HUES48 (cell line): ENCODE results near the gene CTDSP2.

Experiments used
- H3K27ac ChIP-seq: one replicate; pipeline ENCODE4 v1.7.0; 2013; ENCODE audit warnings: low read depth, low read length, inconsistent platforms
- H3K27me3 ChIP-seq: 2 replicates; pipeline ENCODE4 v1.6.1; 2013; ENCODE audit warnings: mild to moderate bottlenecking, low read length; ENCODE audit not compliant: control insufficient read depth, insufficient read depth
- H3K36me3 ChIP-seq: 2 replicates; pipeline ENCODE4 v1.6.1; 2013; ENCODE audit warnings: low read length; ENCODE audit not compliant: control insufficient read depth, insufficient read depth
- H3K4me1 ChIP-seq: 2 replicates; pipeline ENCODE4 v1.6.1; 2013; ENCODE audit warnings: mild to moderate bottlenecking, low read length; ENCODE audit not compliant: control insufficient read depth, insufficient read depth
- H3K4me3 ChIP-seq: 2 replicates; pipeline ENCODE4 v1.5.1; 2013; ENCODE audit warnings: mild to moderate bottlenecking, low read depth, low read length
- H3K9ac ChIP-seq: 2 replicates; pipeline ENCODE4 v1.6.1; 2013; ENCODE audit warnings: mild to moderate bottlenecking, low read depth, low read length, moderate library complexity
- H3K9me3 ChIP-seq: 2 replicates; pipeline ENCODE4 v1.6.1; 2013; ENCODE audit warnings: low read length; ENCODE audit not compliant: control insufficient read depth, insufficient read depth

Gene CTDSP2

GRCh38 chr12:57846577-57847319 is at the start of gene CTDSP2:
Gene CTDSP2, minus strand, starts transcription at chr12:57846729. Its CDS starts 294 bp downstream, at chr12:57846435.
- H3K4me1 ChIP-seq: peaks cover 36% of the 10 kb centered on the region
- peak within 1 kb of the TSS; percentile 98 for H3K9ac ChIP-seq
- H3K36me3 ChIP-seq: no peaks in the 10 kb centered on the region
- peaks cover under 1% of the 10 kb centered on the region for H3K27me3 ChIP-seq
- no peaks in the 10 kb centered on the region for H3K9me3 ChIP-seq
- peak within 1 kb of the TSS; percentile 100 for H3K27ac ChIP-seq
- H3K4me3 ChIP-seq: peak within 1 kb of the TSS; percentile 98

DNA sequence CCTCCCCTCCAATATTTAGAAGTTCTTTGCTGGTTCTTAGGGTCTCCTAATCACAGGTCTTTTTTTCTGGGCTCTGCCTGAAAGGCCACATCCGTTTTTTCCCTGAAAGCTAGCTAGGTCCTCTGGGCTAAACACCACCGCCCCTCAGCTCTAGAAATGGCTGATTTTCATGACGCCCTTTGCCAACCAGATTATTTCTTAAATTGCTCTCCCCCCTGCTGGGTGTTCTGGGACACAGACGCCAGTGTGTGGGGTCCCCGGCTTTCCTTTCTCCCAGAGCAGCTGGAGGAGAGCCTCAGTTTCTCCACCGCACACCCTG is 49.5 kb upstream of the CTDSP2 start:
- no peak overlapping the region for H3K9ac ChIP-seq
- H3K27me3 ChIP-seq: peaks cover 10% of the 10 kb centered on the region
- H3K4me1 ChIP-seq: peaks cover 25% of the 10 kb centered on the region

DNA sequence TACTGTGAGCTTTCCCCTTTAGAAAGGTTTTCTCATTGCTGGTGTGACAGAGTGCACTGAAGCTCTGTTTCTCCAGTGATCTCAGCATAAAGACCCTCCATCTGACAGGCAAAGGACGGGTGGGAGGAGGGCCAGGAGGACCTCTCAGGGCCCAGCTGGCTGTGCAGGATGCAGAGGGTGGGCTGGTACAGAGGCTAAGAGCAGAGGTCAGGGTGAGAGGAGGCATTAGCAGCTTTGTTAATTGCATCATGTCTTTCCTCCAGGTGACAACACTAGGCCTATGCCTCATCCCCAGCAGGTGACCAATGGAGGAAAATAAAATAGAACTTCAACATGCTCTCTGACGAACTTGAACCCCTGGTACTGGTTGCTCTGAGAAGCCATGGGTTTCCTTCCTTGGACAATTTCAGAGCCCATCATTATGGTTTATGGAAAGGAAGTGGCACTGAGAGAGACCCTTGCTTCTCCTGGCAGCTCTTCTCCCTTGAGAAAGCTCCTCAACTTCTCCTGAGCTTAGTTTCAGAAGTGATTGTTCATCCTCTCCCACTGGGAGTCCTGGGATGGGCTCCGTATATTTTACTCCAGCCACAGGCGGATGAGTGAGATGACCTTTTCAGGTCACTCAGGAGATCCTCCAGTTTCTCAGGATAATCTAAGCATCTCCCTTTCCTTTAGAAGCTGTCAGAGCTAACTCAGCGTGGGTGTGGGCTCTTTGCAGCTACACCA is 49.0 kb upstream of the CTDSP2 start:
- Histone ChIP-seq H3K4me1 (peaks cover 25% of the 10 kb centered on the region), H3K9ac (no peak overlapping the region), H3K27ac (no peak overlapping the region), H3K4me3 (no peak overlapping the region), H3K9me3 (no peaks in the 10 kb centered on the region), H3K36me3 (no peaks in the 10 kb centered on the region), H3K27me3 (peaks cover 10% of the 10 kb centered on the region)

More for the DNA sequence above, 49.5 kb upstream of the CTDSP2 start:
- no peak overlapping the region for H3K27ac ChIP-seq
- peak overlapping the region; percentile 55 for H3K4me3 ChIP-seq
- H3K9me3 ChIP-seq: no peaks in the 10 kb centered on the region
- H3K36me3 ChIP-seq: no peaks in the 10 kb centered on the region

- Histone ChIP-seq H3K9me3 (no peaks in the 10 kb centered on the region), H3K36me3 (no peaks in the 10 kb centered on the region), H3K27ac (peak overlapping the region; percentile 71), H3K27me3 (peaks cover 10% of the 10 kb centered on the region), H3K9ac (no peak overlapping the region), H3K4me3 (no peak overlapping the region), H3K4me1 (peaks cover 25% of the 10 kb centered on the region)
Measured at GRCh38 chr12:57894399-57895292, 48.1 kb upstream of the CTDSP2 start.

- Histone ChIP-seq H3K9ac (no peak overlapping the region), H3K36me3 (no peaks in the 10 kb centered on the region), H3K9me3 (no peaks in the 10 kb centered on the region), H3K27me3 (peaks cover 10% of the 10 kb centered on the region), H3K4me1 (peaks cover 33% of the 10 kb centered on the region), H3K4me3 (no peak overlapping the region), H3K27ac (peak overlapping the region; percentile 71)
Measured at GRCh38 chr12:57893431-57894353, 47.2 kb upstream of the CTDSP2 start.

DNA sequence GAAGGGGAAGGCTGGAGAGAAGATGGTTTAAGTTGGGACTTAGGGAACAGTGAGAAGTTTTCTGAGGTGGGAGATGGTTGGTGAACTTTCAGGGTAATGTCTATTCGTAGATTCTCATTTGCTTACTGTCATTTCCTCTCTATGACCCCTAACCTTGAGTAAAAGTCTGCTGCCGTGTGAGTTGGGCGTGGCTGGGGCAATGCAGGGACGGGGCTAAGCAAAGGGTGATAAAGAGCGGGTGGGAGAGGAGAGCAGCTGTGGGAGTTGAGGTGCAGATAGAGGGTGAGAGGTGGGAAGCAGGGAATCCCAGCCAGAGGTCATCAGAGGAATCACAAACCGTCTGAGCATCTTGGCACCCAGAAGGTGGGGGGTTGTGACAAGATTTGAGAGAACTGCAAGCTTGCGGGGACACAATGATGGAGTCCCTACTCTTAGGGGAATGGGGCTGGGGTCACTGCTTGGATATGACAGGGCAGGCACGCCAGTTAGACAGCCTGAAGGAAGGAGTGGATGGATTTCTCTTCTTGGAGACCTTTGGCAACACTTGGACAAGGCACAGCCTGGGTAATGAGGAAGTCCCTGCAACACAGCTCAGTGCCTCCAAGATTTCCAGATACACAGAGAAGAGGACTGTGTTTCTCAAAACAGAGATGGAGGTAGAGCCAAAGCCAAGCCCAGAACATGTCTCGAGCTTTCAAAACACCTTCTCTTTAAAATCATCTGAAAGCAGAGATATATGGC is 45.9 kb upstream of the CTDSP2 start:
- no peak overlapping the region for H3K9ac ChIP-seq
- no peak overlapping the region for H3K27ac ChIP-seq
- no peaks in the 10 kb centered on the region for H3K36me3 ChIP-seq
- H3K9me3 ChIP-seq: no peaks in the 10 kb centered on the region
- no peak overlapping the region for H3K4me3 ChIP-seq
- H3K4me1 ChIP-seq: peaks cover 44% of the 10 kb centered on the region
- H3K27me3 ChIP-seq: peaks cover 4% of the 10 kb centered on the region

GRCh38 chr12:57891542-57892228 is 45.2 kb upstream of the CTDSP2 start:
- H3K27me3 ChIP-seq: no peaks in the 10 kb centered on the region
- no peak overlapping the region for H3K9ac ChIP-seq
- no peaks in the 10 kb centered on the region for H3K9me3 ChIP-seq
- H3K4me3 ChIP-seq: no peak overlapping the region
- no peak overlapping the region for H3K27ac ChIP-seq
- H3K36me3 ChIP-seq: no peaks in the 10 kb centered on the region
- peaks cover 39% of the 10 kb centered on the region for H3K4me1 ChIP-seq

DNA sequence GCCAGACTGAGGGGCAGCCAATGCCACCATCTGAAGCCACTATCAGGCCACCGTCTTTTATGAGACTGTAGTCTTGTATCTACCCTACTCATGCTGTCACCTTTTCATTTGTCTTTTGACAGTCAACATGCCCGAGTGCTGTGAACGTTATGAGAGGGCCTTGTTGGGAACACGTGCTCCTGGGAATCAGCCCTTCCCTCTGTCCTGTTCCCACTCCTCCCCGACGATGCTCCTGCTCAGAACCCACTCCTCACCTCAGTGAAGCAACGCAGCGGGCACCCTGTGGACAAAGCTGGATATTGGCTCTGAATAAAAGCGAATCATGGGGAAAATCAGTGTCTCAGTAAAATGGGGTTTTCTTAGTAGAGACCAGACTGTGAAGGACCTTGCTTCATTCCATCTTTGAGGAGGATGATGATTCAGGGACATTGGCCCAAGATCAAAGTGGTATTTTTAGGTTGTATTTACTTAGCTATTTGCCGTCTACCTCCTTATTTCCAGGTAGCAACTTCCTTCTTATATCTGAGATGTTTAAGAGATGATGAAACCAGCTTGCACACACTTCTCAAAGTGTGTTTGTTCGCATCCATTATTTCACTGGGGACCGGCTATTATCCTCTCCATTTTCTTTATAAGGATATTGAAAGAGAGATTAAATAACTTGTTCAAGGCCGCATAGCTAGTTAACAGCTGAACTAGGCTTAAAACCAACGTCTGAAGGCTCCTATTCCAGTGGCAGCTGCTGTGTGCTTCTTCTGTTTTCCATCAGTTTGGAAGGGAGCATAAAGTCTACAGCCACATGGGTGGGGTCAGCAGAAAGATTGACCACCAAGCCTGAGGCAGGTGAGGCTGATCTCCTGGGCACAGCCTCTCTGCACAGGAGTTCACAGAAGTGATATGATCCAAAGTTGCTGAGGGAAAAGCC is 43.9 kb upstream of the CTDSP2 start:
- Histone ChIP-seq H3K36me3 (no peaks in the 10 kb centered on the region), H3K9ac (no peak overlapping the region), H3K4me1 (peaks cover 31% of the 10 kb centered on the region), H3K27me3 (no peaks in the 10 kb centered on the region), H3K4me3 (no peak overlapping the region), H3K9me3 (no peaks in the 10 kb centered on the region), H3K27ac (no peak overlapping the region)

DNA sequence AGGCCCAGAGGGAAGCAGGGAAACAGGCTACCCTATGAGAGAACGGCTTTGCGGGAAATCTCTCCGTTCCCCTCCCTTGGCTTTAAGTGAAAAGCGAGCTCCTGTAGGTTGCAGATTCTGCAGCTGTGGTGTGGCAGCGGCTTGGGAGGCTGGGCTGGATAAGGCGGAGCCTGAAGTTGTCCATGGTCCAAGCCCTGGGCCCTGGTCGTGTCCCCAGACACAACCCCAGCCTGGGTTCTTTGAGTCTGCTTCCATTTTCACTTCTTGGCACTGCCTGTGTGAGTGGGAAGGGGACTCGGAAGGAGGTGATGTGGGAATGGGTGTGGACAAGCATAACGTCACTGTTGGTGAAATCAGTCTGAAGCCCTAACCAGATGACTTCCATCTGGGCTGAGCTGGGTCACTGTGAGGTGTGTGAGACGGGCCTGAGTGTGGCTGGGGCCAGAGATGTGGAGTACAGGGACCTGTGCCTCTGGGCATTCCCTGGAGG is 43.0 kb upstream of the CTDSP2 start:
- H3K9me3 ChIP-seq: no peaks in the 10 kb centered on the region
- no peak overlapping the region for H3K27ac ChIP-seq
- no peak overlapping the region for H3K4me3 ChIP-seq
- H3K4me1 ChIP-seq: peaks cover 31% of the 10 kb centered on the region
- H3K27me3 ChIP-seq: no peaks in the 10 kb centered on the region
- H3K9ac ChIP-seq: no peak overlapping the region
- H3K36me3 ChIP-seq: no peaks in the 10 kb centered on the region
